Testis (tissue), 2 donors: Measurements from ENCODE around the gene SLC25A45.

Experiments used
- POLR2A ChIP-seq: fragments of 450-650 bp; IDR thresholded peaks from one replicate; pipeline ENCODE4 v1.6.1; 2017; ENCODE audit warnings: antibody characterized with exemption, mild to moderate bottlenecking, moderate library complexity
- TF ChIP-seq, protein P1 (sequence below), 3 experiments: fragments of 450-650 bp in 2 of 3; fragments of 200-600 bp in 1 of 3; sonication (generic) in 1 of 3; IDR thresholded peaks; one replicate each; pipeline ENCODE4 v1.5.1; 2016 to 2019; ENCODE audit warnings: antibody characterized with exemption in 3 of 3, mild to moderate bottlenecking in 2 of 3, moderate library complexity in 1 of 3

GRCh38 chr11:65418681-65419459 is 36.4 kb upstream of the SLC25A45 start:
- TF ChIP-seq, protein P1, sequence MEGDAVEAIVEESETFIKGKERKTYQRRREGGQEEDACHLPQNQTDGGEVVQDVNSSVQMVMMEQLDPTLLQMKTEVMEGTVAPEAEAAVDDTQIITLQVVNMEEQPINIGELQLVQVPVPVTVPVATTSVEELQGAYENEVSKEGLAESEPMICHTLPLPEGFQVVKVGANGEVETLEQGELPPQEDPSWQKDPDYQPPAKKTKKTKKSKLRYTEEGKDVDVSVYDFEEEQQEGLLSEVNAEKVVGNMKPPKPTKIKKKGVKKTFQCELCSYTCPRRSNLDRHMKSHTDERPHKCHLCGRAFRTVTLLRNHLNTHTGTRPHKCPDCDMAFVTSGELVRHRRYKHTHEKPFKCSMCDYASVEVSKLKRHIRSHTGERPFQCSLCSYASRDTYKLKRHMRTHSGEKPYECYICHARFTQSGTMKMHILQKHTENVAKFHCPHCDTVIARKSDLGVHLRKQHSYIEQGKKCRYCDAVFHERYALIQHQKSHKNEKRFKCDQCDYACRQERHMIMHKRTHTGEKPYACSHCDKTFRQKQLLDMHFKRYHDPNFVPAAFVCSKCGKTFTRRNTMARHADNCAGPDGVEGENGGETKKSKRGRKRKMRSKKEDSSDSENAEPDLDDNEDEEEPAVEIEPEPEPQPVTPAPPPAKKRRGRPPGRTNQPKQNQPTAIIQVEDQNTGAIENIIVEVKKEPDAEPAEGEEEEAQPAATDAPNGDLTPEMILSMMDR (IDR thresholded peaks at IDR 0.05), result no peak
- TF ChIP-seq POLR2A, result no peak
